ENCODE data around the gene FANCF.

- TF ChIP-seq GATA2 (IDR thresholded peaks at IDR 0.05; ENCODE audit: low read depth, low read length): no peak
- TF ChIP-seq GATA3 (IDR thresholded peaks at IDR 0.05; ENCODE audit: low read depth, low read length): no peak
Observed at GRCh38 chr11:22617868-22618267, 7.8 kb downstream of the FANCF start.

All from SH-SY5Y (cell line).